Endothelial cell of hepatic sinusoid (primary cell): Measurements from ENCODE around the gene PAX6.

Source experiments
- in situ Hi-C: cut with HindIII; loops from 2 replicates; pipeline ENCODE4 v1.10.0; 2017; ENCODE audit warnings: low sequenced_read_pairs

Gene PAX6

GRCh38 chr11:31809541-31809856 lies 1.6 kb downstream of the PAX6 start:
- in situ Hi-C loops: no loop called here

- in situ Hi-C loops: no loop called here
Observed at GRCh38 chr11:31808721-31809540, 2.2 kb downstream of the PAX6 start.

GRCh38 chr11:31807799-31808667 lies 3.1 kb downstream of the PAX6 start:
- in situ Hi-C loops: no loop called here

GRCh38 chr11:31806928-31807798 lies 4.0 kb downstream of the PAX6 start:
- in situ Hi-C loops: no loop called here

DNA sequence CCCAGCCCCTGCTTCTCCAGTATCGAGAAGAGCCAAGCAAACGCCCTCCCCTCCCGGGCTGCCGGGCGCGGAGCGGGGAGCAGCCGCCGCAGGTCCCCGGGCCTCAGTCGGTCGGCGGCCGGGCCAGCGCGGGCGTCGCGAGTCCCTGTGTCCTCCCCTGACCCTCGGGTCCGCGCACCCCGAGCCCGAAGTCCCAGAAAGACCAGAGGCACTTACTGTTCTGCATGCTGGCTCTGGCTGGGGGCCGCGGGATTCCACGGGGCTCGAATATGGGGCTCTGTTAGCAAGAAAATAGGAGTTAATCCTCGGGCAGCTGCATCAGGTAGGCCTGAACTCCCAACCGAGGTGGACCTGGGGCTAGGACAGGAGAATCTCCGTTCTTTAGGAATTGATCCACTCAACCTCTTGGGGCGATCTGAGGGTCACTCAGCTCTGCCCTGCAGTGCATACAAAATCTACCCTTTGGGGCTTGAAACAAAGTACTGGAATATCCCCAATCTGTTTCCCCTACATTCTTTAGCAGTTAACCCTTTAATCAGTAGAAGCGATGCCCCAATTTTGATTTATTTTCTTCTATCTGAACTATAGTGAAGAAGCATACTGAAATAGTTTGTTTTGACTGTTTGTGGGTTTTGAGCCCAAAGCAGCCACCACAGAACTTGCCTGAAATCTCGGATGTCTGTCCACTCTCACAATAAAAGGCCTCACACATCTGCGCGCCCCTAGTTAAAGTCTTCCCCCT lies 4.8 kb downstream of the PAX6 start:
- in situ Hi-C loops: no loop called here

DNA sequence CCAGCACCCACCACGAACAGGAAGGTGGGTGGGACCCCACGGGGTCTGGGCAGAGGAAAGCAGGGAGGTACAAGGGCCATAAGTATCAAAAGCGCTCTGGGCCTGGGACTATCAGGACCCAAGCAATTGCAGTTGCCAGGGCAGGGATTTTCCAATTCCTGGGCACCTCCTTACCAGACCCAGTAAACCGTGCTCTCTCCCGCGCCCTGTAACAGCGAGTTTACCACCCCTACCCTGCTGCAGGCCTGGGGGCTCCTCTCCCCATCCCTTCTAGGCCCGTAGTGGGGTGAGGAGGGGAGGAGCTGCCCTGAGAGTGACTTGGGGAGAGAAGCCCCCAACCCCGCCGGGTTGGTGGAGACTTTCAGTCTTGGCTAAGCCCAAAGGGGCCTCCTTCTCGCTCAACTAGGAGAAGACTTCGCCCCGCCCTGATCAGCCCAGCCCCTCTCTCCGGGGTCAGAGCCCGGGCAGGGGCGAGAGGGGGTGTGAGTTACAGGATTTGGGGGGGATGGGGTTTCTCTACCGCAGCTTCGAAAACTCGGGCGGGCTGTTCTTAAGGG lies 5.4 kb downstream of the PAX6 start:
- in situ Hi-C loops: no loop called here

DNA sequence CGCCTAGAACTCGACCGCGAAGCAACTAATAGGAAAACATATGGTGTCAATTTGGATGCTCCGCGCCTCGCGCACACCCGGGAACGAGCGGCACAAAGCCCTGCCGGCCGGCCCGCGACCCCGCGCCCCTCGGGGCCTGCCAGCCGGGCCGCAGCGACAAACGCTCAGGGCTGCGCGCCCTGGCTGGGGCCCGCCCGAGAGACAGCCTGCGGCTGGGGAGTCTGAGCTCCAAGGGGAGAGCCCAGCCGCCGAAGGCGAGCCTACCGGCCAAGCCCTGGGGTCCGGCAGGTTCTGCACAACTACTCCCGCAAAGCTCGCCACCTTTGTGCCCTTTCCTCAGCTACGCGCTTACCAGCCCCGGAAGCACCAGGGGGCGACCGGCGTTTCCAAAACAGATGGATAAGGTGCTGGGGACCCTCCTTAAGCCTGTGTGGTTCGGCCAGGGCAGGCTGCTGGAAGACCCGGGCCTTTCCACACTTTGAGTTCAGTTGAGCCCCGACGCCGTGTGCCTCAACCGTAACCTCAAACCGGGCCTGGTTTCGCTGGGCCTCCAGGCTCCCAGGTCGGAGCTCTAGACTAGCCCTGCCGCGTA lies 6.0 kb downstream of the PAX6 start:
- in situ Hi-C loops: no loop called here

DNA sequence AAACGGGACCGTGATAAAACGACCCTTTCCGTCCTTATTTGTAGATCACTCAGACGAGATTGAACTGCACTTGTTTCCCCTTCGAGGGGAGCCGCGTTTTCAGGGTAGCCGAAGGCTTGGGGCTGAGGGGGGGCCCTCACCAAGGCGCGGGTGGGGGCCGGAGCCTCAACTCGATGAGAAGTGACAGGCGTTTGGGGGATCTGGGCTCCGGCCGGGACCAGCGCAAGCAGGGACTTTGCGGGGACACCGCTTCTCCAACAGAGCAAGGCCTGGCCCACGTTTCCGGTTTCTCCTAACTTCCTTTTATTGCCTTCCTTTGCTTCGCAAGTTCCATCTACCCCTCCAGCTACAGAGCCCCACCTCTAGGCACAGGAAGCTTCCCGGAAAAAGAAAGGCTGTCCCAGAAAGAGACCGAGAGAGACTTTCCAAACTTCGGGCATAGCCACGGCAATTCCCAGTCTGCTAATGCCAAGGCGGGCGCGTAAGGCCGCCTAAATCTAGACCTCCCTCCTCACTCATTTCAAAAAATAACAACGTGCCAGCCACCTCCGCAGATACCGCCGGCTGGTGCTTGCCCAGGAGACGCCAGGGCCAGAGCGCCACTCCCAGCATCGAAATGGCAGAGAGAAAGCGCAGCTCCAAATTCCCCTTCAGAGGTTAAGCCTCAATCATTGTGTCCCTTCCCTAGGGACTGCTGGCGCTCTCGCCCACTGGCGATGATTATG lies 6.6 kb downstream of the PAX6 start:
- in situ Hi-C loops: no loop called here

DNA sequence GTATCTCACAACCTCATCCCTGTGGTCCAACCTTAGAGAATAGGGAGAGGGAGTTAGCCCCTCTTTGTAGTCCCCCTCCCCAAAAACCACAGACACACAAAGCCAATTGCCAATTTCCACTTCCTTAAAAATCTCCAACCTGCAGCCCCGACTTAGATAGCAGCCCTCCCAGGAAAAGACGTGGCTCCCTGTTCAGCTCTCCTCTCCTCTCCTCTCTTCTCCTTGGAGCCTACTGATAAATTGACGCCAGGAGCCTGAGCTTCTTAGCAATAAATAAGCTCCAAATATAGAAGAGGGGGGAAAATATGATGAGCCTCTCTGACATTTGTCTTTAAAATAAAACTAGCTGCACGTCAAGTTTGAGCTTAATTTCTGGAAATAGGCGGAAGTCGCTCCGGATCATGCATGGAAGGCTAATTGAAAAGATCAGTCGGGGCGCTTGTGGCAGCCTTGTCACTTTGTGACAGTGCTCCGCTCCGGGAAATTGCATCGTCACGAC lies 7.3 kb downstream of the PAX6 start:
- in situ Hi-C loops: no loop called here

- in situ Hi-C loops: no loop called here
Observed at GRCh38 chr11:31802990-31803812, 7.9 kb downstream of the PAX6 start.

- in situ Hi-C loops: no loop called here
Observed at GRCh38 chr11:31802609-31802989, 8.5 kb downstream of the PAX6 start.

DNA sequence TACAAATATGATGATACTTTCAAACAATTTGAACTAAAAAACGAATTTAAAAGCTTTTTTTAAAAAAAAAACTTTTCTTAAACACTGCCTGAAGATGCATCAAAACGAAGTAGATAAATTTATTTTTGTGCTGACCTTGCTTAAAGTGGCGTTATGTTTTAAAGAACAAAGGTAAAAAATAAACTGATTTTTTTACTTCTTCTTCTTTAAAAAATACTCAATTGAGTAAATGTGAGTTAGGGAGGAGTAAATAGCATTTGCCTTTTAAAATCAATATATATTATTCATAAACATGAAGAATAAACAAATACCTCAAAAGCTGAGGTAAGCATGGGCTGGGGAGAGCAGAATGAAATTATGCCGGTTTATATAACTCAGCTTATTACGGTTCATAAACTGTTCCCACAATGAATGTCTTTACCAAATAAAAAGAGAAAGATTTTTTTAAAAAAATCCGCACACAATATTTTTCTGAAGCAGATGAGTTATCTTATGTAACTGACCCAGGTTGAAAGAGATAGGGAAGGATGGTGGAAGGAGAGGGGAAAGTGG lies 9.0 kb downstream of the PAX6 start:
- in situ Hi-C loops: no loop called here

GRCh38 chr11:31801298-31801702 lies 9.8 kb downstream of the PAX6 start:
- in situ Hi-C loops: no loop called here

- in situ Hi-C loops: no loop called here
Observed at GRCh38 chr11:31800398-31801265, 10.5 kb downstream of the PAX6 start.

DNA sequence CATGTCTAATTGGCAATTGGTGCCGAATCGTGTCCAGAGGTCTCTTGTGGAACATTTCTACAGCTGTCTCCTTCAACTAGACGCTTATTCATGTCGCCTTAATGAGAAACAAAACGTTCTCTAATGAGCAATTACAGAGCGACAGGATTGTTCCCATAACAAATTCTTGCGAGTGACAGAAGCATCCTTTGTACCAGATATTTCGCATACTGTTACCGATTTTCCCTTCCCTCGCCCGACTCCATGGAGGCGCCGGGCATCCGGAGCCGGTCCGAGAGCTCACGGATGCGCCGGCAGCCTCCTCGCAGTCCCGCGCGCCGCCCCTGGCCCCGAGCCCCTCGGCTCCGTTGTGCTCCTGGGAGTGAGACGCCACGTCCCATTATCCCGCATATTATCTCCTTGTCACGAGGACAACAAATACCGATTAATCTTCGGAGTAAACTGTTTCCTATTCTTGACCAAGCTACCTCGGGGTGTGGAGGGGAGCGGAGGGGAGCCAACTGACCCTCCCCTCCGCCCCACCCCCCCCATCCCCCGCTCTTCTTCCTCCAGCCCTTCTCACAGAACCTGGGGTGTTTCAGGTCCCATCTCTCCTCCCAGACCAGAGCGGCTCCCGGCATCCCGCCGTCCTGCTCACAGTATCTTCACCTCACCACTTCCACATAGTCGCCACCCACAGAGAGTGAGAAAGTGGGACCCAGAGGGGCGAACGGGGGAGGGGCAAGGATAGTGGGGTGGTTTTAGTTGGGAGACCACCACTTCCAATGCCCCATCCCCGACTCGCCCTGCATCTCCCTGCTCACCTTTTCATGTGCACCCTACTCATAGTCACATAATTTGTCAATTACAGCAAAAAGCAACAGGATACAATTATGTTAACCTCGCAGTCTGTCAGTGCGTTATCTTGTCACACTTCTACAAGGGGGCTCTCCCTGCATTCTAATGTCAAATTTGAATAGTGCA lies 11.4 kb downstream of the PAX6 start:
- in situ Hi-C loops: no loop called here
